Measurements from ENCODE around the gene PPARA. TPM values are rescaled to one million over a fixed set of nuclear protein-coding genes. Genes with fewer than 3 reads are reported as not detected.

Gene PPARA
- total and polyA plus RNA-seq, 2 donors (not counting 1 experiment from before 2014, with no cell fraction given): 4.1 to 29.8 TPM

DNA sequence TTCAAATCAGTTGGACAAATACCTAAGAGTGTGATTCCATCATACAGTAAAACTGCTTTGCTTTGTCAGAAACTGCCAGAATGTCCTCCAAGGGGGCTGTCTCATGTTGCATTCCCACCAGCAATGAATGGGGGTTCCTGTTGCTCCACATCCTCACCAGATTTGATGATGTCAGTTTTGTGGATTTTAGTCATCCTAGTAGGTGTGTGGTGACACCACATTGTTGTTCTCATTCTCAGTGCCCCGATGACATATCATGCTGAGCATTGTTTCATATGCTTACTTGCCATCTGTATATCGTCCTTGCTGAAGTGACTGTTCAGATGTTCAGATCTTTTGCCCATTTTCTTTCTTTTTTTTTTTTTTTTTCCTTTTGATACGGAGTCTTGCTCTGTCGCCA, 62.7 kb downstream of the PPARA start:
- Histone ChIP-seq H3K79me2 (ENCODE audit: control insufficient read depth, insufficient read depth, low read length) (peaks cover 8% of the 10 kb centered on the region), H4K20me1 (ENCODE audit: control insufficient read depth, insufficient read depth, low read length, poor library complexity, severe bottlenecking) (no peaks in the 10 kb centered on the region), H3K36me3 (replicated peaks in 1 of 2; ENCODE audit: control extremely low read depth in 1 of 2, control insufficient read depth in 1 of 2, extremely low read depth in 1 of 2, insufficient read depth in 2 of 2, low read length in 1 of 2) (peaks cover 2 to 17% of the 10 kb centered on the region in 2 experiments), H3K27me3 (replicated peaks in 1 of 4; ENCODE audit: control extremely low read depth in 1 of 4, control insufficient read depth in 3 of 4, insufficient read depth in 4 of 4, low read length in 3 of 4) (no peaks in the 10 kb centered on the region), H3K9me3 (ENCODE audit: control extremely low read depth in 1 of 3, control insufficient read depth in 2 of 3, insufficient read depth in 1 of 3, low read length in 2 of 3) (peaks cover 0 to 10% (median 6%) of the 10 kb centered on the region in 3 donors), H3K4me3 (ENCODE audit: control extremely low read depth in 1 of 5, extremely low read depth in 1 of 5, insufficient read depth in 1 of 5, low read depth in 2 of 5, low read length in 4 of 5) (no peak overlapping the region), H3K9ac (ENCODE audit: low read length) (no peak overlapping the region), H3K4me1 (ENCODE audit: control insufficient read depth in 2 of 2, insufficient read depth in 2 of 2, low read length in 2 of 2) (no peaks in the 10 kb centered on the region), H3K4me2 (replicated peaks; ENCODE audit: low read depth, low read length, poor library complexity, severe bottlenecking) (no peak overlapping the region), H2AFZ (ENCODE audit: insufficient read depth, low read depth, low read length, poor library complexity, severe bottlenecking) (no peak overlapping the region), H3K27ac (ENCODE audit: low read length in 2 of 2) (no peak overlapping the region)
- Mint-ChIP-seq H3K4me1 (no peaks in the 10 kb centered on the region), H3K27ac (no peak overlapping the region), H3K9me3 (ENCODE audit: insufficient read depth) (peaks cover 11% of the 10 kb centered on the region), H3K4me3 (no peak overlapping the region), H3K27me3 (no peaks in the 10 kb centered on the region)
- intact Hi-C loops (cut with micrococcal nuclease): no loop called here
- 91% methylated on average over 4 of the region's 4 CpGs for WGBS (ENCODE audit: insufficient coverage)
- TF ChIP-seq EZH2 (IDR thresholded peaks at IDR 0.05; ENCODE audit: borderline replicate concordance, insufficient read depth, low read depth, low read length, poor library complexity, severe bottlenecking): no peak
- DNase-seq (no peak), ATAC-seq (ENCODE audit: low read depth) (no peak)
- CTCF ChIA-PET: no interaction called here
- POLR2A ChIA-PET: no interaction called here

GRCh38 chr22:46214149-46214548, 63.8 kb downstream of the PPARA start:
- POLR2A ChIA-PET: no interaction called here
- Histone ChIP-seq H3K79me2 (ENCODE audit: control insufficient read depth, insufficient read depth, low read length) (peaks cover 8% of the 10 kb centered on the region), H3K4me1 (ENCODE audit: control insufficient read depth in 2 of 2, insufficient read depth in 2 of 2, low read length in 2 of 2) (no peaks in the 10 kb centered on the region), H3K9me3 (ENCODE audit: control extremely low read depth in 1 of 3, control insufficient read depth in 2 of 3, insufficient read depth in 1 of 3, low read length in 2 of 3) (peaks cover 0 to 6% (median 5%) of the 10 kb centered on the region in 3 donors), H3K27me3 (replicated peaks in 1 of 4; ENCODE audit: control extremely low read depth in 1 of 4, control insufficient read depth in 3 of 4, insufficient read depth in 4 of 4, low read length in 3 of 4) (no peaks in the 10 kb centered on the region), H3K4me2 (replicated peaks; ENCODE audit: low read depth, low read length, poor library complexity, severe bottlenecking) (no peak overlapping the region), H2AFZ (ENCODE audit: insufficient read depth, low read depth, low read length, poor library complexity, severe bottlenecking) (no peak overlapping the region), H4K20me1 (ENCODE audit: control insufficient read depth, insufficient read depth, low read length, poor library complexity, severe bottlenecking) (no peaks in the 10 kb centered on the region), H3K36me3 (replicated peaks in 1 of 2; ENCODE audit: control extremely low read depth in 1 of 2, control insufficient read depth in 1 of 2, extremely low read depth in 1 of 2, insufficient read depth in 2 of 2, low read length in 1 of 2) (peaks cover 4 to 20% of the 10 kb centered on the region in 2 experiments), H3K27ac (ENCODE audit: low read length in 2 of 2) (no peak overlapping the region), H3K4me3 (ENCODE audit: control extremely low read depth in 1 of 5, extremely low read depth in 1 of 5, insufficient read depth in 1 of 5, low read depth in 2 of 5, low read length in 4 of 5) (no peak overlapping the region), H3K9ac (ENCODE audit: low read length) (no peak overlapping the region)
- H3K27ac Mint-ChIP-seq: no peak overlapping the region
- no peaks in the 10 kb centered on the region for H3K4me1 Mint-ChIP-seq
- TF ChIP-seq, protein P1, sequence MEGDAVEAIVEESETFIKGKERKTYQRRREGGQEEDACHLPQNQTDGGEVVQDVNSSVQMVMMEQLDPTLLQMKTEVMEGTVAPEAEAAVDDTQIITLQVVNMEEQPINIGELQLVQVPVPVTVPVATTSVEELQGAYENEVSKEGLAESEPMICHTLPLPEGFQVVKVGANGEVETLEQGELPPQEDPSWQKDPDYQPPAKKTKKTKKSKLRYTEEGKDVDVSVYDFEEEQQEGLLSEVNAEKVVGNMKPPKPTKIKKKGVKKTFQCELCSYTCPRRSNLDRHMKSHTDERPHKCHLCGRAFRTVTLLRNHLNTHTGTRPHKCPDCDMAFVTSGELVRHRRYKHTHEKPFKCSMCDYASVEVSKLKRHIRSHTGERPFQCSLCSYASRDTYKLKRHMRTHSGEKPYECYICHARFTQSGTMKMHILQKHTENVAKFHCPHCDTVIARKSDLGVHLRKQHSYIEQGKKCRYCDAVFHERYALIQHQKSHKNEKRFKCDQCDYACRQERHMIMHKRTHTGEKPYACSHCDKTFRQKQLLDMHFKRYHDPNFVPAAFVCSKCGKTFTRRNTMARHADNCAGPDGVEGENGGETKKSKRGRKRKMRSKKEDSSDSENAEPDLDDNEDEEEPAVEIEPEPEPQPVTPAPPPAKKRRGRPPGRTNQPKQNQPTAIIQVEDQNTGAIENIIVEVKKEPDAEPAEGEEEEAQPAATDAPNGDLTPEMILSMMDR (IDR thresholded peaks at IDR 0.05): no peak
- TF ChIP-seq EZH2 (IDR thresholded peaks at IDR 0.05; ENCODE audit: borderline replicate concordance, insufficient read depth, low read depth, low read length, poor library complexity, severe bottlenecking): no peak
- no peak for DNase-seq
- WGBS (ENCODE audit: insufficient coverage): 98% methylated on average over 29 of the region's 29 CpGs
- intact Hi-C loops (cut with micrococcal nuclease): no loop called here
- no peaks in the 10 kb centered on the region for H3K27me3 Mint-ChIP-seq
- ATAC-seq (ENCODE audit: low read depth): no peak
- no peak overlapping the region for H3K4me3 Mint-ChIP-seq
- peaks cover 4% of the 10 kb centered on the region for H3K9me3 Mint-ChIP-seq (ENCODE audit: insufficient read depth)
- CTCF ChIA-PET: no interaction called here

Data from B cell (primary cell).